ENCODE data around the gene SEMA5A. TPM values are rescaled to one million over a fixed set of nuclear protein-coding genes. Genes with fewer than 3 reads are reported as not detected.

SEMA5A gene
- total RNA-seq, 1 donor from 2014 or later: 43.2 TPM

GRCh38 chr5:9547122-9547947 lies 1.5 kb upstream of the SEMA5A start:
- Histone ChIP-seq H3K4me1 (peaks cover 52% of the 10 kb centered on the region), H3K4me3 (peak overlapping the region; percentile 86), H3K27ac (replicated peaks) (peak overlapping the region; percentile 91), H3K36me3 (peaks cover 34% of the 10 kb centered on the region), H3K9me3 (replicated peaks) (no peaks in the 10 kb centered on the region), H3K27me3 (ENCODE audit: low read depth) (peaks cover 25% of the 10 kb centered on the region)
- DNase-seq: no peak
- intact Hi-C loops (cut with micrococcal nuclease): loop anchor here (10.0 kb wide), 1 partner anchor 183 kb away; no protein-coding TSS in a partner anchor
- no peak for TF ChIP-seq CTCF (IDR thresholded peaks at IDR 0.05; ENCODE audit: borderline replicate concordance)

- peaks cover 66% of the 10 kb centered on the region for H3K4me1 ChIP-seq
- no peaks in the 10 kb centered on the region for H3K9me3 ChIP-seq (replicated peaks)
- no peak for TF ChIP-seq CTCF (IDR thresholded peaks at IDR 0.05; ENCODE audit: borderline replicate concordance)
Observed at GRCh38 chr5:9545136-9545991, 511 bp downstream of the SEMA5A start.

GRCh38 chr5:9544502-9545135 lies 1.3 kb downstream of the SEMA5A start:
- peak; percentile 85 for DNase-seq
- peak overlapping the region; percentile 91 for H3K27ac ChIP-seq (replicated peaks)
- intact Hi-C loops (cut with micrococcal nuclease): loop anchor here (10.0 kb wide), 1 partner anchor 180 kb away; no protein-coding TSS in a partner anchor
- peaks cover 66% of the 10 kb centered on the region for H3K4me1 ChIP-seq
- no peaks in the 10 kb centered on the region for H3K9me3 ChIP-seq (replicated peaks)
- H3K4me3 ChIP-seq: peak overlapping the region; percentile 86
- H3K27me3 ChIP-seq (ENCODE audit: low read depth): peaks cover 25% of the 10 kb centered on the region
- peaks cover 8% of the 10 kb centered on the region for H3K36me3 ChIP-seq
- TF ChIP-seq CTCF (IDR thresholded peaks at IDR 0.05; ENCODE audit: borderline replicate concordance): peak; percentile 86

More at GRCh38 chr5:9545136-9545991, 511 bp downstream of the SEMA5A start:
- Histone ChIP-seq H3K4me3 (peak overlapping the region; percentile 86), H3K27ac (replicated peaks) (peak overlapping the region; percentile 91), H3K36me3 (peaks cover 15% of the 10 kb centered on the region), H3K27me3 (ENCODE audit: low read depth) (peaks cover 25% of the 10 kb centered on the region)
- intact Hi-C loops (cut with micrococcal nuclease): loop anchor here (10.0 kb wide), 1 partner anchor 181 kb away; no protein-coding TSS in a partner anchor
- DNase-seq: no peak

- Histone ChIP-seq H3K27ac (replicated peaks) (peak overlapping the region; percentile 91), H3K9me3 (replicated peaks) (no peaks in the 10 kb centered on the region), H3K4me3 (peak overlapping the region; percentile 86), H3K4me1 (peaks cover 66% of the 10 kb centered on the region), H3K27me3 (ENCODE audit: low read depth) (peaks cover 25% of the 10 kb centered on the region), H3K36me3 (peaks cover 2% of the 10 kb centered on the region)
- no peak for DNase-seq
- TF ChIP-seq CTCF (IDR thresholded peaks at IDR 0.05; ENCODE audit: borderline replicate concordance): no peak
- intact Hi-C loops (cut with micrococcal nuclease): loop anchor here (10.0 kb wide), 1 partner anchor 179 kb away; no protein-coding TSS in a partner anchor
Observed at GRCh38 chr5:9544056-9544455, 1.8 kb downstream of the SEMA5A start.
